ENCODE measurements around the gene GARIN1A.

Gene GARIN1A

GRCh38 chr7:128718967-128719642 is 47.0 kb downstream of the GARIN1A start:
- no peak for DNase-seq

GRCh38 chr7:128721376-128721775 is 49.3 kb downstream of the GARIN1A start:
- no peak for DNase-seq
